ENCODE measurements around the gene RPL15.

DNA sequence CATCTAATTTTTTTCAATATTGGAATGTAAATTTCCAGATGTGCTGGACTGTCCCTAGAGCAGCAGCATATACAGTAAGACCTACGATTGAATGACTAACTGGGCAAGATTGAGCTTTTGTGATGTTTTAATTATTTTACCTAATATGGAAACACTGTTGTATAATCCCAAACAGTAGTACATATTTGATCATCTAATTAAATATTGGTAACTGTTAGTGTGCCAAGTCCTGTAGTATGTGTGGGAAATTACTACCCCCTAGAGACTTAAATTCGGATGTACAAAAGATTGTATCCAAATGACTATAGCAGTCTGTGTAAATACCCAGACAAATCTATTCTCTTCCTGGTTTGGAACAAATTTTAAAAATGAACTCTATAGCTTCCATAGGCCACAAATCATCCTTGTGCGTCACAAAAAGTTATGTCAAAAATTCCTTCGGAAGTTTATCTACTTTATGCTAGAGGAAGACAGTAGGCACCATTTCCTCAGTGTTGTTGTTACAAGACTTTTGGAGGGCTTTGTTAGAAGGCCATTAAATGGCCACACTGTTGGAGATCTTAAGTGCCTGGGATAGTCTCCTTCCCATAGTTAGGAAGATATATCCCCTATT lies 41.7 kb upstream of the RPL15 start:
- TF ChIP-seq POLR2AphosphoS5 (IDR thresholded peaks at IDR 0.05; ENCODE audit: low read depth, low read length) (no peak), PAX5 (IDR thresholded peaks at IDR 0.05; ENCODE audit: insufficient read depth, low read length, severe bottlenecking) (no peak), POLR2A (IDR thresholded peaks at IDR 0.05; ENCODE audit: low read depth, low read length) (no peak), TAF1 (IDR thresholded peaks at IDR 0.05; ENCODE audit: low read depth, low read length) (no peak), SPI1 (IDR thresholded peaks at IDR 0.05; ENCODE audit: low read depth, low read length) (no peak), POU2F2 (IDR thresholded peaks at IDR 0.05; ENCODE audit: low read depth, low read length) (no peak)

Data from GM12891 (cell line).